A673 (cell line): Measurements from ENCODE around the gene PTK6.

ENCODE experiments used
- CTCF ChIP-seq: fragments of 300-800, 200-600 bp; sonication (generic); conservative IDR thresholded peaks from 2 replicates; pipeline ENCODE4 v1.5.1; 2017; ENCODE audit warnings: low read depth, mild to moderate bottlenecking, antibody characterized with exemption, low read length, moderate library complexity, mixed read lengths
- EZH2 ChIP-seq: fragments of 200-600 bp; sonication (generic); IDR thresholded peaks from 2 replicates; pipeline ENCODE4 v1.6.1; 2017; ENCODE audit warnings: borderline replicate concordance, low read depth, mild to moderate bottlenecking, mixed read lengths, antibody characterized with exemption, low read length; ENCODE audit not compliant: poor library complexity, severe bottlenecking

- TF ChIP-seq CTCF (no peak), EZH2 (no peak)
Measured at GRCh38 chr20:63522981-63523611, 14.1 kb downstream of the PTK6 start.
